ENCODE data around the gene SGCD.

Gene SGCD

DNA sequence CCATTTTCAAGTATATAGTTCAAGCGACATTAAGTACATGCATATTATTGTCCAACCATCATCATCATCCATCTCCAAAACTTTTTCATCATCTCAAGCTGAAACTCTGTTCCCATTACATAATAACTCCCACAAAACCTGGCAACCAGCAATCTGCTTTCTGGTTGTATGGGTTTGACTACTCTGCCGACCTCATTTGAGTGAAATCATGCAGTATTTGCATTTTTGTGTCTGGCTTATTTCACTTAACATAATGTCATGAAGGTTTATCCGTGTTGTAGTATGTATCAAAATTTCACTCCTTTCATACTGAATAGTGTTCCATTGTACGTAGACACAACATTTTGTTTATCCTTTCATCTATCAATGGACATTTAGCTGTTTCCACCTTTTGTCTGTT is 74.8 kb downstream of the SGCD start:
- no peak overlapping the region for H3K4ac ChIP-seq (ENCODE audit: low read length)
- no peak overlapping the region for H3K4me3 ChIP-seq (ENCODE audit: low read length in 2 of 2)
- H3K27me3 ChIP-seq (ENCODE audit: control insufficient read depth in 3 of 3, insufficient read depth in 3 of 3, low read depth in 1 of 3, low read length in 3 of 3): no peaks in the 10 kb centered on the region
- H2AK5ac ChIP-seq (ENCODE audit: low read depth, low read length): no peak overlapping the region
- no peak overlapping the region for H3K27ac ChIP-seq (replicated peaks; ENCODE audit: low read length)
- H3K4me2 ChIP-seq (ENCODE audit: insufficient read depth, low read length, poor library complexity, severe bottlenecking): no peak overlapping the region
- H4K91ac ChIP-seq (ENCODE audit: low read depth, low read length, poor library complexity): no peak overlapping the region
- H3K36me3 ChIP-seq (replicated peaks in 1 of 2; ENCODE audit: control insufficient read depth in 2 of 2, insufficient read depth in 2 of 2, low read length in 2 of 2): no peaks in the 10 kb centered on the region
- no peak for DNase-seq (ENCODE audit: low spot score)
- H3K18ac ChIP-seq (ENCODE audit: low read length): no peak overlapping the region
- no peak overlapping the region for H2BK12ac ChIP-seq (ENCODE audit: low read length)
- no peak overlapping the region for H2AFZ ChIP-seq (ENCODE audit: low read length)
- H3K23ac ChIP-seq (ENCODE audit: low read depth, low read length, poor library complexity): no peak overlapping the region
- H2BK5ac ChIP-seq (ENCODE audit: low read length): no peak overlapping the region
- no peaks in the 10 kb centered on the region for H3K9me3 ChIP-seq (replicated peaks in 1 of 2; ENCODE audit: control insufficient read depth in 2 of 2, insufficient read depth in 1 of 2, low read depth in 1 of 2, low read length in 2 of 2)
- no peak overlapping the region for H4K8ac ChIP-seq (ENCODE audit: low read depth, low read length)
- no peak overlapping the region for H2BK120ac ChIP-seq (ENCODE audit: low read depth, low read length)
- H3K9ac ChIP-seq (ENCODE audit: low read depth, low read length, poor library complexity): no peak overlapping the region
- no CpG with 5 or more reads among the region's 4 CpGs for WGBS, 2 donors (ENCODE audit: extremely low coverage in 2 of 2, insufficient read length in 2 of 2, insufficient replicate concordance in 1 of 2)
- H2BK15ac ChIP-seq (ENCODE audit: low read length): no peak overlapping the region
- no peaks in the 10 kb centered on the region for H3K79me1 ChIP-seq (ENCODE audit: low read depth, low read length)
- peaks cover 0 to 2% of the 10 kb centered on the region in 2 donors for H3K4me1 ChIP-seq (ENCODE audit: control insufficient read depth in 2 of 2, insufficient read depth in 1 of 2, low read depth in 1 of 2, low read length in 2 of 2)
- H3K14ac ChIP-seq (ENCODE audit: low read length): no peak overlapping the region

DNA sequence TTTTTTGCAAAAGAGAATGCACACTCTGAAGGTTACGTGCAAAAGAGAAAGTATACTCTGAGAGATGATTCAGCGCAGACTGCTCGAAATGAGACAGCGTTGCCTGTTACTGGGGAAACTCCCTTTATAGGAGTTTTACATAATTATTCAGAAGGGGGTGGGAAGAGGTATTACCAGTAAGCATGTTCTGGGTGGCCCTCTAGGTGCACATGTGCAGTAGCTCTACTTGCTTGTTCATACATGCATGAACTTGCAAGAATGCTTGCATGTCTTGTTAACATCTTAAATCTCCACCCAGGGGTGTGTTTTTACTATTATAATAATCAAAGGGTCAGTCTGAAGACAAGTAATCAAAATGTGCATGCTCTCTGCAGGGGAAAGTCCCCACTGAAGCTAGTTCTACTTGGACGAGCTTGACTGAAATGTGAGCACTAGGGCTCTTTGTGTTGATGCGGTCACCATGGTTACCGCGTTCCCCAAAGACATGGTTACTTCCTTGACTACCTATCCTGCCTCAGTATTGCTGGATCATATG is 75.5 kb downstream of the SGCD start:
- Histone ChIP-seq H3K4me3 (ENCODE audit: low read length in 2 of 2) (no peak overlapping the region), H3K9ac (ENCODE audit: low read depth, low read length, poor library complexity) (no peak overlapping the region), H4K91ac (ENCODE audit: low read depth, low read length, poor library complexity) (no peak overlapping the region), H2BK120ac (ENCODE audit: low read depth, low read length) (no peak overlapping the region), H4K8ac (ENCODE audit: low read depth, low read length) (no peak overlapping the region), H3K4ac (ENCODE audit: low read length) (no peak overlapping the region), H2BK15ac (ENCODE audit: low read length) (no peak overlapping the region), H3K27ac (replicated peaks; ENCODE audit: low read length) (no peak overlapping the region), H2AK5ac (ENCODE audit: low read depth, low read length) (no peak overlapping the region), H2BK12ac (ENCODE audit: low read length) (no peak overlapping the region), H3K9me3 (replicated peaks in 1 of 2; ENCODE audit: control insufficient read depth in 2 of 2, insufficient read depth in 1 of 2, low read depth in 1 of 2, low read length in 2 of 2) (no peaks in the 10 kb centered on the region), H3K14ac (ENCODE audit: low read length) (no peak overlapping the region), H3K79me1 (ENCODE audit: low read depth, low read length) (no peaks in the 10 kb centered on the region), H3K23ac (ENCODE audit: low read depth, low read length, poor library complexity) (no peak overlapping the region), H3K36me3 (replicated peaks in 1 of 2; ENCODE audit: control insufficient read depth in 2 of 2, insufficient read depth in 2 of 2, low read length in 2 of 2) (no peaks in the 10 kb centered on the region), H2BK5ac (ENCODE audit: low read length) (no peak overlapping the region), H3K18ac (ENCODE audit: low read length) (no peak overlapping the region), H3K4me1 (ENCODE audit: control insufficient read depth in 2 of 2, insufficient read depth in 1 of 2, low read depth in 1 of 2, low read length in 2 of 2) (peaks cover 0 to 2% of the 10 kb centered on the region in 2 donors), H3K4me2 (ENCODE audit: insufficient read depth, low read length, poor library complexity, severe bottlenecking) (no peak overlapping the region), H3K27me3 (ENCODE audit: control insufficient read depth in 3 of 3, insufficient read depth in 3 of 3, low read depth in 1 of 3, low read length in 3 of 3) (no peaks in the 10 kb centered on the region), H2AFZ (ENCODE audit: low read length) (no peak overlapping the region)
- DNase-seq (ENCODE audit: low spot score): peak; percentile 33
- no CpG with 5 or more reads among the region's 8 CpGs for WGBS, 2 donors (ENCODE audit: extremely low coverage in 2 of 2, insufficient read length in 2 of 2, insufficient replicate concordance in 1 of 2)

DNA sequence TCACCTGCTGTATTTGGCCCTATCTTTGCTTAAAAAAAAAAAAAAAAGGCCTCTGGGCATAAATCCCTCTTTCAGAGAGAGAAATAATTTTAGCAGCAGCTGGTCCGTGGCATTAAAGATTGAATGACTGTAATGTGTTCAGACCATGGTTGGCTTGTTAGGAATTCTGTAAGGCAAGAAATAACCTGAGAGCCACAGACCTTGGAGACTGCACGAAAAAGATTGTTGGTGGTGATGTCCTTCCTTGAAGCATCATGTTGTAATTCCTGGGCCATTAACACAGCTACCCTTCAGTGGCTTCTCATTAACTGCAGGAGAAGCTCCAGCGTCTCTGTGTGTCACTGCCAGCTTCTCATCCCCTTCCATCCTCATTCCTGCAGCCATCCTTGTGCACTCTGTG is 79.0 kb downstream of the SGCD start:
- no peaks in the 10 kb centered on the region for H3K79me1 ChIP-seq (ENCODE audit: low read depth, low read length)
- no peak overlapping the region for H4K8ac ChIP-seq (ENCODE audit: low read depth, low read length)
- no peaks in the 10 kb centered on the region for H3K9me3 ChIP-seq (replicated peaks in 1 of 2; ENCODE audit: control insufficient read depth in 2 of 2, insufficient read depth in 1 of 2, low read depth in 1 of 2, low read length in 2 of 2)
- no peak overlapping the region for H3K27ac ChIP-seq (replicated peaks; ENCODE audit: low read length)
- H3K4me3 ChIP-seq (ENCODE audit: low read length in 2 of 2): no peak overlapping the region
- no peak overlapping the region for H2BK12ac ChIP-seq (ENCODE audit: low read length)
- no peak overlapping the region for H2BK15ac ChIP-seq (ENCODE audit: low read length)
- no peak overlapping the region for H2BK120ac ChIP-seq (ENCODE audit: low read depth, low read length)
- WGBS, 2 donors (ENCODE audit: extremely low coverage in 2 of 2, insufficient read length in 2 of 2, insufficient replicate concordance in 1 of 2): no CpG with 5 or more reads among the region's 3 CpGs
- no peak overlapping the region for H3K23ac ChIP-seq (ENCODE audit: low read depth, low read length, poor library complexity)
- H3K4me1 ChIP-seq (ENCODE audit: control insufficient read depth in 2 of 2, insufficient read depth in 1 of 2, low read depth in 1 of 2, low read length in 2 of 2): peaks cover 0 to 5% of the 10 kb centered on the region in 2 donors
- no peak overlapping the region for H4K91ac ChIP-seq (ENCODE audit: low read depth, low read length, poor library complexity)
- H3K27me3 ChIP-seq (ENCODE audit: control insufficient read depth in 3 of 3, insufficient read depth in 3 of 3, low read depth in 1 of 3, low read length in 3 of 3): no peaks in the 10 kb centered on the region
- no peak overlapping the region for H2AK5ac ChIP-seq (ENCODE audit: low read depth, low read length)
- no peak overlapping the region for H3K9ac ChIP-seq (ENCODE audit: low read depth, low read length, poor library complexity)
- no peak for DNase-seq (ENCODE audit: low spot score)
- no peak overlapping the region for H3K18ac ChIP-seq (ENCODE audit: low read length)
- H3K4me2 ChIP-seq (ENCODE audit: insufficient read depth, low read length, poor library complexity, severe bottlenecking): no peak overlapping the region
- H3K36me3 ChIP-seq (replicated peaks in 1 of 2; ENCODE audit: control insufficient read depth in 2 of 2, insufficient read depth in 2 of 2, low read length in 2 of 2): no peaks in the 10 kb centered on the region
- no peak overlapping the region for H3K14ac ChIP-seq (ENCODE audit: low read length)
- no peak overlapping the region for H3K4ac ChIP-seq (ENCODE audit: low read length)
- H2AFZ ChIP-seq (ENCODE audit: low read length): no peak overlapping the region
- no peak overlapping the region for H2BK5ac ChIP-seq (ENCODE audit: low read length)

DNA sequence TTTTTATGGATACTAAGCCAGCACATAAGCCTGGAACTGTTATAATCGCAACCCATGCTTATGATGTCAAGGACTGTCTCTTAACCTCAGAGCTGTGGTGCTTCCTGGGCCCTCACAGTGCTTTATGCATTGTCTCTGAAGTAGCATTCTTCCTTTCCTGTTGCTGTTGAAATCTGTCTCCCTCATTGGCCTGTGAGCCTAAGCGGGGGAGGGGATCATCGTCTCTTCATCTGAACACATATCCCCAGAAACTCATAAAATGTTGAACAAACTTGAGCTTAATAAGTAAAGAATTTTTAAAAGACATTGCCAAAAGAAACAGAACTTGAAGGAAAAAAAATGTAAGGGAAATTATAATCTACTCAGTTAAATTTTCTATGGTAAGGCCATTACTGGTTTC is 80.3 kb downstream of the SGCD start:
- no peak for DNase-seq (ENCODE audit: low spot score)
- Histone ChIP-seq H3K18ac (ENCODE audit: low read length) (no peak overlapping the region), H2BK12ac (ENCODE audit: low read length) (no peak overlapping the region), H3K4me3 (ENCODE audit: low read length in 2 of 2) (no peak overlapping the region), H3K4me2 (ENCODE audit: insufficient read depth, low read length, poor library complexity, severe bottlenecking) (no peak overlapping the region), H3K4ac (ENCODE audit: low read length) (no peak overlapping the region), H3K27ac (replicated peaks; ENCODE audit: low read length) (no peak overlapping the region), H3K4me1 (ENCODE audit: control insufficient read depth in 2 of 2, insufficient read depth in 1 of 2, low read depth in 1 of 2, low read length in 2 of 2) (peaks cover 0 to 5% of the 10 kb centered on the region in 2 donors), H3K9me3 (replicated peaks in 1 of 2; ENCODE audit: control insufficient read depth in 2 of 2, insufficient read depth in 1 of 2, low read depth in 1 of 2, low read length in 2 of 2) (no peaks in the 10 kb centered on the region), H2AK5ac (ENCODE audit: low read depth, low read length) (no peak overlapping the region), H2BK15ac (ENCODE audit: low read length) (no peak overlapping the region), H3K27me3 (ENCODE audit: control insufficient read depth in 3 of 3, insufficient read depth in 3 of 3, low read depth in 1 of 3, low read length in 3 of 3) (no peaks in the 10 kb centered on the region), H3K23ac (ENCODE audit: low read depth, low read length, poor library complexity) (no peak overlapping the region), H3K36me3 (replicated peaks in 1 of 2; ENCODE audit: control insufficient read depth in 2 of 2, insufficient read depth in 2 of 2, low read length in 2 of 2) (no peaks in the 10 kb centered on the region), H3K14ac (ENCODE audit: low read length) (no peak overlapping the region), H3K79me1 (ENCODE audit: low read depth, low read length) (no peaks in the 10 kb centered on the region), H4K8ac (ENCODE audit: low read depth, low read length) (no peak overlapping the region), H4K91ac (ENCODE audit: low read depth, low read length, poor library complexity) (no peak overlapping the region), H2AFZ (ENCODE audit: low read length) (no peak overlapping the region), H3K9ac (ENCODE audit: low read depth, low read length, poor library complexity) (no peak overlapping the region), H2BK5ac (ENCODE audit: low read length) (no peak overlapping the region), H2BK120ac (ENCODE audit: low read depth, low read length) (no peak overlapping the region)
- WGBS, 2 donors (ENCODE audit: extremely low coverage in 2 of 2, insufficient read length in 2 of 2, insufficient replicate concordance in 1 of 2): no CpG with 5 or more reads among the region's 3 CpGs

Data from neuronal stem cell (in vitro differentiated cells).